ENCODE results near the gene TRAPPC14.

- TF ChIP-seq POLR2A (IDR thresholded peaks at IDR 0.05) (no peak), CTCF (IDR thresholded peaks at IDR 0.05) (no peak)
These were observed 36.0 kb downstream of the TRAPPC14 start for GRCh38 chr7:100122568-100122967.

Data from breast epithelium (tissue), 3 donors.